HepG2 (cell line): ENCODE data around the gene NRIP2. TPM values are rescaled to one million over a fixed set of nuclear protein-coding genes. Genes with fewer than 3 reads are reported as not detected.
A peak's percentile ranks its signal among the peaks of the same experiment; 100 is the strongest.

Experiments
- ASH2L ChIP-seq: fragments of 300-600, 200-600 bp; sonication (generic); IDR thresholded peaks from 2 replicates; pipeline ENCODE4 v1.7.0; 2017; ENCODE audit warnings: low read depth, mild to moderate bottlenecking, moderate library complexity, mixed read lengths, low read length; ENCODE audit not compliant: insufficient read length
- CCDC6 ChIP-seq: sonication (generic); formaldehyde crosslinking; IDR thresholded peaks from 2 replicates; pipeline ENCODE4 v1.8.1; 2022; ENCODE audit warnings: mild to moderate bottlenecking, missing genetic modification reagents, moderate library complexity
- E2F1 ChIP-seq: sonication (generic); formaldehyde crosslinking; IDR thresholded peaks from 2 replicates; pipeline ENCODE4 v1.5.0; 2020; ENCODE audit warnings: missing genetic modification reagents
- FOSL2 ChIP-seq: sonication (generic); formaldehyde crosslinking; IDR thresholded peaks from 2 replicates; pipeline ENCODE4 v1.4.0; 2020; ENCODE audit warnings: missing genetic modification reagents
- FOXC1 ChIP-seq: sonication (generic); formaldehyde crosslinking; IDR thresholded peaks from 2 replicates; pipeline ENCODE4 v1.8.0; 2022; ENCODE audit warnings: mild to moderate bottlenecking, missing genetic modification reagents, borderline replicate concordance
- HHEX ChIP-seq: IDR thresholded peaks from 2 replicates; pipeline ENCODE4 v1.6.1; 2016; ENCODE audit warnings: control low read depth
- KDM6A ChIP-seq: IDR thresholded peaks from 2 replicates; pipeline ENCODE4 v1.6.1; 2016; ENCODE audit warnings: low read depth
- MATR3 ChIP-seq: sonication (generic); formaldehyde crosslinking; IDR thresholded peaks from 2 replicates; pipeline ENCODE4 v1.4.0; 2020; ENCODE audit warnings: missing genetic modification reagents
- NFKB2 ChIP-seq: sonication (generic); formaldehyde crosslinking; IDR thresholded peaks from 2 replicates; pipeline ENCODE4 v1.4.0; 2020; ENCODE audit warnings: missing genetic modification reagents, borderline replicate concordance
- NR1H2 ChIP-seq: sonication (generic); formaldehyde crosslinking; IDR thresholded peaks from 2 replicates; pipeline ENCODE4 v1.8.1; 2022; ENCODE audit warnings: low read depth, missing genetic modification reagents, borderline replicate concordance
- NR2C2 ChIP-seq: sonication (generic); formaldehyde crosslinking; IDR thresholded peaks from 2 replicates; pipeline ENCODE4 v1.4.0; 2020; ENCODE audit warnings: missing genetic modification reagents, mild to moderate bottlenecking, moderate library complexity, borderline replicate concordance
- POGK ChIP-seq: sonication (generic); formaldehyde crosslinking; conservative IDR thresholded peaks from 2 replicates; pipeline ENCODE4 v1.8.0; 2022; ENCODE audit warnings: mild to moderate bottlenecking, moderate library complexity, missing genetic modification reagents
- RERE ChIP-seq: IDR thresholded peaks from 2 replicates; pipeline ENCODE4 v1.6.1; 2016; ENCODE audit warnings: low read depth, missing genetic modification reagents, missing compliant biosample characterization
- SP4 ChIP-seq: sonication (generic); formaldehyde crosslinking; IDR thresholded peaks from 2 replicates; pipeline ENCODE4 v1.8.1; 2023; ENCODE audit warnings: mild to moderate bottlenecking, missing genetic modification reagents
- STAT6 ChIP-seq: sonication (generic); formaldehyde crosslinking; IDR thresholded peaks from 2 replicates; pipeline ENCODE4 v1.4.0; 2020; ENCODE audit warnings: missing genetic modification reagents, mild to moderate bottlenecking, borderline replicate concordance
- ZC3H13 ChIP-seq: sonication (generic); formaldehyde crosslinking; IDR thresholded peaks from 2 replicates; pipeline ENCODE4 v1.8.1; 2023; ENCODE audit warnings: mild to moderate bottlenecking, missing genetic modification reagents, moderate library complexity
- ZNF331 ChIP-seq: sonication (generic); formaldehyde crosslinking; IDR thresholded peaks from 2 replicates; pipeline ENCODE4 v1.4.0; 2020; ENCODE audit warnings: missing genetic modification reagents
- polyA plus RNA-seq, 8 experiments: library from polyadenylated mRNA; depleted of rRNA in 3 of 8; stranded (reverse) in 7 of 8; unstranded in 1 of 8; fragments of >200 nt; fragmentation: Illumina TruSeq in 4 of 8; extraction: Trizol in 4 of 8; gene quantifications; 2 replicates each; pipeline versions ENCODE4 v1.2.1 to v1.2.3, GENCODE V29; 2011 to 2016; ENCODE audit warnings: low read depth in 4 of 8, missing spikeins in 1 of 8, mixed read lengths in 1 of 8; ENCODE audit not compliant: insufficient read depth in 1 of 8
- total RNA-seq, 5 experiments: library from RNA; depleted of rRNA; stranded (reverse); fragments of >200 nt; fragmentation: Illumina TruSeq; extraction: Trizol; gene quantifications; 2 replicates each; pipeline ENCODE4 v1.2.3, GENCODE V29; 2016; ENCODE audit warnings: low read depth in 1 of 5

Gene NRIP2
- total and polyA plus RNA-seq, 2 of the 13 experiments (the other 11 are each of a cell fraction or from before 2014, with no cell fraction given) = not detected

- peak; percentile 97 for TF ChIP-seq E2F1
- TF ChIP-seq SP4 = peak; percentile 64; the same call in 1 of the 2 replicates
- TF ChIP-seq ZC3H13 (CRISPR knock-in tag) = peak; percentile 66; the same call in 1 of the 2 replicates
- no peak; the same call in 1 of the 2 replicates for TF ChIP-seq NR1H2 (CRISPR knock-in tag)
- TF ChIP-seq ZNF331 (CRISPR knock-in tag) = no peak; the same call in 1 of the 2 replicates
- peak; percentile 0; the same call in 1 of the 2 replicates for TF ChIP-seq NFKB2 (CRISPR knock-in tag)
- no peak for TF ChIP-seq HHEX (CRISPR knock-in tag)
- peak; percentile 10; the same call in 1 of the 2 replicates for TF ChIP-seq RERE
- no peak for TF ChIP-seq KDM6A (CRISPR knock-in tag)
- TF ChIP-seq FOXC1 = peak; percentile 12; the same call in 1 of the 2 replicates
- TF ChIP-seq POGK (CRISPR knock-in tag) = peak; percentile 70; the same call in 1 of the 2 replicates
- no peak for TF ChIP-seq NR2C2 (CRISPR knock-in tag)
- no peak for TF ChIP-seq MATR3 (CRISPR knock-in tag)
- TF ChIP-seq CCDC6 (CRISPR knock-in tag) = 0 out of 2 replicates have a peak, but pooled peaks have one; percentile 51
- no peak for TF ChIP-seq STAT6 (CRISPR knock-in tag)
- peak; percentile 16; the same call in 1 of the 2 replicates for TF ChIP-seq FOSL2 (CRISPR knock-in tag)
- peak; percentile 68 for TF ChIP-seq ASH2L
Observed at GRCh38 chr12:2877047-2877952, 42.5 kb upstream of the NRIP2 start, which contains the start of the genes FOXM1 and RHNO1 (continued).
